Umbilical cord (tissue), 2 donors: ENCODE measurements around the gene VIPAS39. TPM values are rescaled to one million over a fixed set of nuclear protein-coding genes. Genes with fewer than 3 reads are reported as not detected.

Experiments
- DNase-seq: peaks from one replicate; pipeline ENCODE4 v3.0.0-alpha.2; 2015; ENCODE audit warnings: low spot score
- total RNA-seq: library from RNA; depleted of rRNA; stranded (reverse); fragments of >200 nt; gene quantifications from one replicate; pipeline ENCODE4 v1.2.3, GENCODE V29; 2014; ENCODE audit warnings: low replicate concordance; ENCODE audit not compliant: insufficient read depth

The VIPAS39 gene
- 28.4 TPM for total RNA-seq

DNA sequence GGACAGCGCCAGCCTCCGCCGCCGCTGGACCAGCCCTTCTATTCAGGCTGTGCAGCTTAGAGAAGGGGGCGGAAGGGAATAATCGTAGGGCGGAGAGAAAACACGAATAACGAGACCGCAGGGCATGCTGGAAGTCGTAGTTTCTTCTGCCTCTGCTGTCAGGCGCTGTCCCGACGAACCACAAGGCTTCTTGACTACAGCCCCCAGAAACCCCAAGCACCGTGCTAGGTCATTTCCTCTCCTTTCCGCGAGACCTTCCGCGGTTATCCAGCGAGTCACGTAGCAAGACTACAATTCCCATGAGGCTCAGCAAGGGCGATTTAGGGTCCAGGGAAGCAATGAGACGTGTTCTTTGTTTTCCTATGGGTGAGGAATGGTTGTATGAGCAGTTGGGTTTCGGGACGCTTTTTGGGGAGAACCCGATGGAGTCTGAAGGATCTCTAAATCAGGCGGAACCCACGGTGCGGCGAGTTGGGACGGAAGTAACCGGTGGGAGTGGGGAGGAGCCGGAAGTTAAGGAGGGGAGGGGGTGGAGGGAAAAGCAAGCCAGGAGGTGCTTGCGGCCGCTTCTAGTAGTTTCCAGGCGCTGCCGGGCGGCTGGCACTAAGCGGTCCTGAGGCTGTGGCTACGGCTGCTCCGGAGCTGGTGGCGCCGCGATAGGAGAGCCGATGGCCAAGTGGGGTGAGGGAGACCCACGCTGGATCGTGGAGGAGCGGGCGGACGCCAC lies at the start of gene VIPAS39, which contains the start of gene AHSA1:
Gene VIPAS39 (minus strand): TSS at position 80 of the 727 bp plus-strand sequence. CDS start 3,499 bp downstream, outside the sequence.
Gene AHSA1 (plus strand): TSS at position 572 of the 727 bp plus-strand sequence. CDS start 97 bp downstream, at position 669.
- peak; percentile 100 for DNase-seq

DNA sequence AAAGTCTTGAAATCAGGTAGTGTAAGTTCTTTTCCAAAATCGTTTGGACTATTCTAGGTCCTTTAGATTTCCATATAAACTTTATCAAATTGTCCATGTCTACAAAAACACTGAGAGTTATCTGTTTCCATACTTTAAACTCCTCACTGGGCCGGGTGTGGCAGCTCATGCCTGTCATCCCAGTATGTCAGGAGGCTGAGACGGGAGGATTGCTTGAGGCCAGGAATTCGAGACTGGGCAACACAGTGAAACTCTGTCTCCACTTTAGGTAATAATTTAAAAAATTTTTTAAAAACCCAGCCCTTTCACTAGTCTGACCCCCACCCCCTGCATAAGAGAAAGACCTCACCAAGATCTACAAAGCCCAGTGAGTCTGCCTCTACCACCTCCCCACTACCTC lies 47.6 kb upstream of the VIPAS39 start:
- DNase-seq, result no peak

DNA sequence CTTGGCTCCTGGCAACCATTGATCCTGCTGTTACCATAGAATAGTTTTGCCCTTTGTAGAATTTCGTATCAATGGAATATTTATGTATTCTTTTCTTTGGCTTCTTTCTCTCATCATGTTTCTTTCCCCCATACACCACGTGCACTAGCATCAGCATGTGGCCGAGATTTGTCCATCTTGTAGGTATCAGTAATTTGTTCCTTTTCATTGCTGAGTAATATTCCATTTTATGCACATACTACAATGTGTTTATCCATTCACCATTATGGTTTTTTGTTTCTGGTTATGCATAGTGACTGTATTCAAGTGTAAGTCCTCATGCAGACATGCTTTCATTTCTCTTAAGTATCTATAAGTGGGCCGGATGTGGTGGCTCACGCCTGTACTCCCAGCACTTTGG lies 45.7 kb upstream of the VIPAS39 start:
- DNase-seq, result no peak

DNA sequence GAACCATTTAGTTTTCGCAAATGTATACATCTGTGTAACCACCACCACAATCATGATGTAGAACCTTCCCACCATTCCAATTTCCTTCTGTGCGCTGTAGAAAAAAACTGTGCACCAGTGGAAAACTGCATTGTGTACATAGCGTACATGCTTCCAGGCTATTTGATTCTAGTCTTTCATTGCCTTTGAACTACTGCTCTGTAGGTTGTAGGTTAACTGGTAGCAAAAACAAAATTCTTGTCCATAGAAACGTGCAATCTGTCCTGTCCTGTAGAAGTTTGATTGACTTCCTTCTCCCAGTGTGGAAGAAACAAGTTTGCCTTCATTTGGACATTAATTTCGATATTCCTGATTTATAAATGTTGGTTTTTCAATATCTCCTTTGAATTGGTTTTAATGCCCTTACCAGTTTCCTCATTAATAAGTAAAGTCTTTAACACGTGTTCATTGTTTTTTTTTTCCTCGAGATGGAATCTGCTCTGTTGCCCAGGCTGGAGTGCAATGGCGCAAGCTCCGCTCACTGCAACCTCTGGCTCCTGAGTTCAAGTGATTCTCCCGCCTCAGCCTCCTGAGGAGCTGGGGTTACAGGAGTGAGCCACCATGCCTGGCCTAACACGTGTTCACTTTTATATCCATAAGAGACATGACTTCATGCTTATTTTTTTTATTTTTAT lies 44.8 kb upstream of the VIPAS39 start:
- DNase-seq, result no peak

DNA sequence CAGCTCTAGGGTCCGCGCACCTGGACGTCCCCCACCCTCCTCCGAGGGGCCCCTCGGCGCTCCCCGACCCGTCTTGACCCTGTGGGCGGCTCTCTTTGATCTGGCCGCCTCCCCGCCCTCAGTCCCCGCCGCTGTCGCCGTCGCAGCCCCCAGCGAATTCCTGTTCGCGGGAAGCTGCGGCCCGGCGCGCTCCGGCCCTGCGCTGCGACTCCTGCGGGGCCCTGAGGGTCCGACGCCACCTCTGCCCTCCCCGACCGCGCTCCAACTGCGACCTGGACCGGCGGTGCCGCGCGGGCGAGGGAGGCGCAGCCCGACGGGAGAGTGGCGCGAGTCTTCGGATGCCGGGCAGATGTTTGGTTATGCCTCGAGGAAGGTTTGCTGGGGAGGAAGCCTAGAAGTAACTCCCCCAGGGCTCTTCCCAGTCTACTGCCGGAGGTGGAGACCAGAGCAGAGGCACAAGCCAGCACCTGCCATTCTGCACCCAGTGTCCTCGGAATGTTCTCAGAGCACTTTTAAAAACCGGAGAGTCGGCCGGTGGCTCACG lies 41.7 kb upstream of the VIPAS39 start:
- DNase-seq, result peak; percentile 2

DNA sequence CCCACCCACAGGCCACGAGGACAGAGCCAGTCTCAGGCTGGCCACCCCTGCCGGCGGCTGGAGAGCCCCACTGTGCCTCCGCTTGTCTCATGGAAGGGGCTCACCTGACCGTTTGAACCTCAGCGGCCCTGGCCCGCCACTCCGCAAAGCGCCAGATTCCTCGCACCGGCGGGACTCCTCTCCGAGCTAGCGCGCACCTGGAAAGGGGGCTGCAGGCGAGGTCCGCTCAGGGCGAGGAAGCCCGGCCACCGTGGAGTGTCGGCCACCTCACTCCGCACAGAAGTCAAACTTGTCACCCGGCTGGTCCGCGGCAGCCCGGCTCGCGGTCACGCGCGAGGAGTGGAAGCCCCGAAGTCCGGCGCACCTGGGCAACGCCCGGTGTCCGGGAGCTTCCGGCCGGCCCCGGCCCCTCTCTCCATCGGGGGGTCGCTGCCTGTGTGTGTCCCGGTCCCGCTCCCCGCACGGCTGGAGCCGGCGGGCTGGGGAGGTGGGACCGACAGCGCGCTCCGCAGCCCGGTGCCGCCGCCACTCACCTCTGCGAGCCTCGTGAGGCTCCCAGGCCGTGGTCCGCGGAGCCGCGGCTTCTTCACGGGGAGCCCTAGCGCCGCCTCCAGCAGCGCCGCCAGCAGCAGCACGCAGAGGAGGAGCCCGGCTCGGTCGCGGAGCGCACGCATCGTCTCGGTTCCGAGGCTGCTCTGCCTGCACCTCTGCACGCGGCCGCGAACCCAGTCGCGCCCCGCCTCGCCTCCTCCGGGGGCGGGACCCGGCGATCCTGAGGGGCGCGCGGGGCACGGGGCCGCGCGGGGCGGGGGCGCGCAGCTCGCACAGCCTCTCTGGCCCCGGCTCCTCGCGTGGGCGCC lies 40.9 kb upstream of the VIPAS39 start, which contains the start of gene ISM2:
Gene ISM2 (minus strand): TSS at position 697 of the 860 bp plus-strand sequence. CDS start 23 bp downstream, at position 674.
- peak; percentile 49 for DNase-seq

DNA sequence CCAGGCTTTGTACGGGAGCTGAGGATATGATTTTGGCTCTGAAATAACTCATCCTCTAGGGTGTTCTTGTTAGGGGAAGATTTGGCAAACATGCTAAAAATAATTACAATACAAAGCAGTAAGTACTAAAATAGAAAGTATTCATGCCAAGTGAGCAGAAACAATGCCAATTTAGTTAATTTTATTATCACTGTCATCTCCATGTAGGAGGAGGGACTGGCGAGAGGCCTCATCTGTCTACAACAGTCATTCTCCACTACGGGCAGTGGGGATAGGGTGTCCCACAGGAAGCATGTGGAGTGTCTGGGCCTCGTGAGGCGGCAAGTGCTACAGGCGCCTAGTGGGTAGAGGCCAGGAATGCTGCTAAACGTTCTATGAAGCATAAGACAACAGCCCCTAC lies 37.9 kb upstream of the VIPAS39 start:
- DNase-seq, result no peak

DNA sequence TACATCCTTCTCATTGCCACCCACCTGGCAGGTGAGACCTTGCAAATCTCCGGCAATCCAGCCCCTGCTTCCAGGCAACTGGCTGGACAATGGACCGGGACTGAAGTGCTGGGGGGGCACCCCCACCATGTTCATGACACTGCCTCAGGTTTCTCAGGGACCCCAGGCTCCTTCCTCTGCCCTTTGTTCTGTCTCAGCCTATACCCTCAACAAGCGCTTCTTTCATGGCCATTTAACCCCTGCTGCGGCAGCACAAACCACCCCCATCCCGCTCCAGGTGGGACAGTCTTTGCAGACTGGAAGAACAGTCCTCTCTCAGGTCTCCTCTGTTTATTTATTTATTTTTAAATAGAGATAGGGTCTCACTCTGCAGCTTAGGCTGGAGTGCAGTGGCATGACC lies 33.7 kb upstream of the VIPAS39 start:
- DNase-seq, result no peak

DNA sequence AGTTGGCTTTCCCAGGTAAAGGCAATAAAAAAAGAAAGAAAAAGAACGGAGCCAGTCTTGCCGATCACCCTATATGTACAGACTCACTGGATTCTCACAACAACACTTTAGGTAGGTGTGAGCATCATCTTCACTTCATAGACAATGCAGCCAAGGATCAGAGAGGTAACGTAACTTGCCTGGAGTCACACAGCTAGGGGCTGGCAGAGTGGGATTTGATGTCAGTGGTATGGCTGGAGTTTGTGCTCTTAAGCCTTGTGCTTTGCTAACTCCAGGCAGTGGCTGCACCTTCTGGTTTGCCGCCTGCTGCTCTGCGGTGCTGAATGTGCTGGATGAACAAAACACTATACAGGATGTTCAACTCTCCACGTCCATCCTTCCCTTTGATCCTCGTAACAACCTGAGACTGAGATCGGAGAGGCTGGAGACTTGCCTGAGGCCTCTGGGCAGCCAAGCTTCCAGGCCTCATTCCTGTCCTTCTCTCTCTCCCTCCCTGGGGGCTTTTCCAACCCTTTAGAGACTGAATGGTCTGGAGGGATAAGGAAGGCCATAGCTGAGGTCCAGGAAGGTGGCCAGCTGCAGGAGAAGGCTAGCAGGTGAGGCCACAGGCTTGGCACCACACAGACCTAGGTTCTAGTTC lies 33.1 kb upstream of the VIPAS39 start:
- DNase-seq, result no peak

DNA sequence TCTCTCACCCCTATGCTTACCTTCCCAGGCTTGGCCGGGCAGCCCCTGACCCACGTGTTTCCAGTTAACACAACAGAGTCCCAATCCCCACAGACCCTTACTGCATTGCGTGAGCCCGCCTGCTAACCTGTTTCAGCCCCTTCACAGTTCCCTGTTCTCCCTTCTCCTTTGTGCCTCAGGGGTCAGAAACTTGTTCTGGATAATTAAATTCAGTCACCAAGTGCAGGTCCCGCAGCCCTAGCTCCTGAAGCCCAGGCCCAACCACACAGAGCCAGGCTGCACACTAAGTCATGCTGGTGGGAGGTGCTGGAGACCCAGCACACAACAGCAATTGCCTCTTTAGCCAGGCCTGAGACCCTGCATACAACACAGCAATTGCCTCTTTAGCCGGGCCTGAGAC lies 31.6 kb upstream of the VIPAS39 start:
- no peak for DNase-seq

DNA sequence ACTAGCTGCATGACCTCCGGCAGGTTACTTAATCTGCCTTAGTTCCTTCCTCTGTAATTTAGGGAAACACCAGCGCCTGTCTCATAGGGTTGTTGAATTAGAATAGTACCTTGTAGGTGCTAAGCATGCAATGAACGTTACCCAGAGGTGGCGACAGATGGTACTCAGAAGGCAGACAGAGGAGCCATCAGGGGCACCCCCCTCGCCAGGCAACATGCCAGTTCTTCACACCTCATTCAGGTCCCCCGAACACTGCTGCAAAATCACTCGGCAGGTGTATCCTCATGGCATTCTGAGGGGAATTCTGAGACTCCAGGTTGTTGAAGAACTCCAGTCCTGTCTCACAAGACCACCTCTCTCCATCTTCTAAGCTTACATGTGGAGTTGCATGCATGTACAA lies 31.2 kb upstream of the VIPAS39 start:
- DNase-seq, result no peak

DNA sequence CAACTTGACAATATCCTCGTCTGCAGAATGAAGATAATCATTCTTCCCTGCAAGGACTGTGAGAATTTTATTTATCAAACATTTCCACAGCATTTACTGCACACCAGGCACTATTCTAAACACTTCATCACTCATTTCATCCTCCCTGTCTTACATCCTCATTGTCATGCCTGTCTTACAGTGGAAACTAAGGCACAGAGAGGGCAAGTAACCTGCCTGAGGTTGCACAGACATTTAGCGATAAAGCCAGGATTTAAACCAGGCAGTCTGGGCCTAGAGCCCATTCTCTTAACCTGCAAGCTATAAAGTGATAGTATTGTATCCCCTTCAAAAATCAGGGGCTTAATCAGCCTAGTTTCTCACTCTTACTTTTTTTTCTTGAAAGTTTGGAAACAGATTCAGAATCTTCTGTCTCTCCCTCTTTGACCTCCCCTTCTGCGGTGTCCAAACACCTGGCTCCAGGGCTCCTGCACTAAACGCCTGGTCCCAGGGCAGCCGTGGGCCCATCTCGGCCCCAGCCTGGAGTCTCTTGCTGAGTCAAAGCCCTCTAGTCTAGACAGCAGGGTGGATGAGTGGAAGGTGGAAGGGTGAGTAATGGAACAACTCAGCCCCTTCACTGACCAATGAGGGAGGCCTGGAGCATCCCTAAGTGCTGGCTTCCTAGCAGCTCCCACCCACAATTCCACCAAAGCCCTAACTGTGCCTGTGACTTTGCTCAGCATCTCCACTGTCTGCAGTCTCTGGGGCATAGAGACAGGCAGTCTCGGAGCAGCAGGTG lies 28.7 kb upstream of the VIPAS39 start:
- peak; percentile 5 for DNase-seq

DNA sequence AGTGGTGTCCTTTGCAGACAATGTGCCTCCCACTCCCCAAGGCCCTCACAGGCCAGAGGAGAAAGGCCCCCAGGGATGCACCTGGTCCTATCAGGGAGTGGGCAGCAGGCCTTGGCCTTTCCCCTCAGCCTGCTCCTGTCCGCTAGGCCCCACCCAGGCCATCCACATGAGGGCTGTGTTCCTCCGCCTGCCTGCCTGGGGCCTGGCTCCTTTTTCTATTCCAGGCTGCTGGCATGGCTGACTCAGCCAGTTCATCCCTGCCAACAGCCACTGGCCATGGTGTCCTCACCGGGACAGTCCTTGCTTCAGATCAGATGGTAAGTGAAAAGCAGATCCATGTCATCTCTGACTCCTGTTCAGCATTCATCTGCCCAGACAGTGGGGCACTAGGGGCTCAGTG lies 27.9 kb upstream of the VIPAS39 start:
- no peak for DNase-seq

DNA sequence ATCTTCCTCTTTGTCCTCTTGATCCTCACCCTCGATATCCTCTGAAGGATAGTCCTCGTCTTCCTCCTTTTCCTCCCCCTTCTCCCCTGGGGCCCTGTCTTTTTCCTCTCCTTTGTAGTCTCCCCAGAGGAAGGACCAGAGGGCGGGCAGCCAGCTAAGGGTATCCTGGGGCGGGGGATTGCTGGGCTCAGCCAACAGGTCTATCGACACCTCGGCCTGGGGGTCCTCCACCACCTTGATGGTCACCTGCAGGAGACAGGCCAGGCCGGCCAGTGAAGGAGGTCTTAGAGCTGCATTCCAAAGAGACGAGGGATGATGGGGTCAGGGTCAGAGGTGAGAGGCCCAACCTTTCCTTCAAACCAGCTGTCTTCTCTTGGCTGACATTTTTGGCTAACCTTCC lies 25.0 kb upstream of the VIPAS39 start:
- no peak for DNase-seq

DNA sequence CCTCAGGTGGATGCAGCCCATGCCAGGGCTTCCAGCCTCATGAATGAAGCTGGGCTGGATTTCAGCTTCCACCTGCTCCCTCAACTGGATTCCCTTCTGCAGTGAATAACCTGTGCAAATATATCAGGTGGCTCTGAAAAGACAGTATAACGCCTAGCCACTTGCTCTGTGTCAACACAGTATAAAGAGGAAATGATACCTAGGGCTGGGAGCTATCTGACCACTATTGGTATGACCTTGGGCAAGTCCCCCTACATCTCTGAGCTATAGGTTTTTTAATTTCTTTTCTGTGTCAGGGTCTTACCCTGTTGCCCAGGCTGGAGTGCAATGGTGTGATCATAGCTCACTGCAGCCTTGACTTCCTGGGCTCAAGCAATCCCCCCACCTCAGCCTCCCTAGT lies 21.4 kb upstream of the VIPAS39 start:
- DNase-seq, result no peak

DNA sequence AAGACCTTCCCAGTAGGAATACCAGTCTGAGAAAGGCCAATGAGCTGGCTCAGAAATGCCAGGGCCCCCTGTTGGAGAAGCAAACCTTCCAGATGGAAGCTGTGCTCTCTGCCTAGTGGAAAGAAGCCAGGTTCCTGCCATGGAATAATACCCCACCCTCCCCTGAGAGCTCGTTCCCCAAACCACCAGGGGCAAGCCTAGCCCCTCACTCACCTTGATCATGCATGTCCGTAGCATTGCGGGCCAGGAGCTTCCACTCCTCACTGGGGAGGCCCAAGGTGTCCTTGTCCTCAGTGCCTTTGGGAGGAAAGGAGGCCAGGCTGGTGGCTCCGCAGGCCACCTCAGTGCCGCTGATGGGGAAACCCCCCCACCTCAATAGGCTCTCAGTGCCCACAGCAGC lies 20.6 kb upstream of the VIPAS39 start:
- DNase-seq, result no peak

DNA sequence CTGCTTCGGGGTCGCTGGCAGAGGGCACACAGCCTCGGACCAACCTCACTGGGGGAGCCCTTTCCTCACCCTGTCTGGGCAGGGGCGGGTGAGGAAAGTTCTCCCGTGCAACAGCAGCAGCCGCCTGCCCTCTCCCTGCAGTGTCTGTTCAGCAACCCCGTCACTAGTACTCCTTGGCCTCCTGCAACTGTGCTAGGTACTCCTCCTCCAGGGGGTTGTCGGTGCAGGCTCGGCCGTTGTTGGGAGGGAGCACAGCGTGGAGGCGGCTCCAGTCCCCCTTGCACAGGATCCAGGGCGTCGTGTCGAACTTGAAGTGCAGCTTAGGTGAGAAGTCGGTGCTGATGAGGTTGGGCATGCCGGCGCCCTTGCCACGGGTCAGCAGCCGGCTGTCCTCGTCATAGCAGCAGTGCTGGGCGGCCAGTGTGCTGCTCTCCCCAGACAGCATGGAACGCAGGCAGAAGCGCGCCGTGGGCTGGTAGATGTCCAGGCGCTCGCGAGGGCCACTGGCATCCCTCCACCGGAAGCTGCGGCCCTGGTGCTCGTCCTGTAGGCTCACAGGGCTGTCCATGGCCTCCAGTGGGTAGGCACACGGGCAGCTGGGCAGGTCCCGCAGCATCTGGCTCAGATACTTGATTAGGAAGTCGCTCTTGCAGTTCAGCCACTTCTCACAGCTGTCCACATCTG lies 18.2 kb upstream of the VIPAS39 start:
- DNase-seq, result no peak

DNA sequence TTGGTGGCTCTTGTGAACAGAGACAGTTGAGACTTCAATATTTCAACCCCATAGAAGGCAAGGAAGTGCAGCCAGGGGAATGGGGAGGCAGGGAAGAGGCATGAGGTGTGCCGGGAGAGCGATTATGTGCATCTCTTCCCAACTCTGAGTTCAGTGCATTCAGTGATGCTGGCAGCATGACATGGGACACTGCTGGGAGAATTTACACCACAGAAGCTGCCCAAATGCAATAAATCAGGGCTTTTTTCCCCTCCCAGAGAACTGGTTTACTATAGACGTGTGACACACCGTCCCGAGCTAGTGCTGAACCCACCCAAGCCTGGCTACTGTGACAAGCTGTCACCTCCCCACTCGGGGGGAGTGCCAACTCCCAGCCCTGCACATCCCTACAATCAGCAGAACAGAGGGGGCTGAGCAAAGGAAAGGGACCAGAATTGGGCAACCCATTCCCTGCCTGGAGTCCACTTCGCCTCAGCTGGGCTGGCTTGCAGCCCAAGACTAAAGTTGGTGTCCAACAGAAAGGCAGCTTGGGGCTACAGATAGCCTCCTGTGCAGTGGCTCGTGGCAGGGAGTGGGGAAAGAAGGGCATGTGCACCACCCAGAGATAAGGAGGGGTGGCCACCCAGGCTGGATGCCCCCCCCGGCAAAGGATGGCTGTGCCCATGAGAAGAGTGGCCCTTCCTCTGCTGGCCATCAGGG lies 17.2 kb upstream of the VIPAS39 start:
- no peak for DNase-seq

DNA sequence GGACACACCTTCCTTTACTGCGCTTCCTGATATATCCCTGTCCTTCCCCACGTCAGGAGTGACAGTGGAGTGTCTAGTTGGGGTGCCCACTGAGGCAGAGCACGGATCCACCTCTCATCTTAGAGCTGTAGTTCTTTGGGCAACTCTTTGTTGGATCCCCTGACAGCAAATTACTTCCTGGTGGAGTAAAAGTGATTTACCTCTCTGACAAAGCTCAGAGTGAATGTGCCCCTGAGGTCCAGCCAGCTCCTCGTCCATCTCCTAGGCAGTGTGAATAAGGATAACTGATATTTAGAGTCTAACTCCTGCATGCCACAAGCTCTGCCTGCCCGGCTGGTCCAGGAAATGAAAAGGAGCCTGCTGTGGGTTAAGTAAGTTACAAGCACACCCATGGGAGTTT lies 16.5 kb upstream of the VIPAS39 start:
- DNase-seq, result no peak
